ENCODE measurements around the gene RPS6KA5. TPM values are rescaled to one million over a fixed set of nuclear protein-coding genes. Genes with fewer than 3 reads are reported as not detected.

RPS6KA5 gene
- polyA plus RNA-seq, 6 donors from 2014 or later: 21.2 to 33.3 (median 27.8) TPM

GRCh38 chr14:91012045-91012444 lies 48.4 kb downstream of the RPS6KA5 start:
- ATAC-seq (ENCODE audit: low read depth in 2 of 2) (no peak), DNase-seq (no peak)
- Mint-ChIP-seq H3K27ac (no peak overlapping the region), H3K9me3 (peaks cover 0 to 6% (median 0%) of the 10 kb centered on the region in 7 donors), H3K36me3 (no peaks in the 10 kb centered on the region), H3K4me1 (peaks cover 36 to 42% (median 37%) of the 10 kb centered on the region in 3 donors), H3K27me3 (no peaks in the 10 kb centered on the region), H3K4me3 (no peak overlapping the region)

DNA sequence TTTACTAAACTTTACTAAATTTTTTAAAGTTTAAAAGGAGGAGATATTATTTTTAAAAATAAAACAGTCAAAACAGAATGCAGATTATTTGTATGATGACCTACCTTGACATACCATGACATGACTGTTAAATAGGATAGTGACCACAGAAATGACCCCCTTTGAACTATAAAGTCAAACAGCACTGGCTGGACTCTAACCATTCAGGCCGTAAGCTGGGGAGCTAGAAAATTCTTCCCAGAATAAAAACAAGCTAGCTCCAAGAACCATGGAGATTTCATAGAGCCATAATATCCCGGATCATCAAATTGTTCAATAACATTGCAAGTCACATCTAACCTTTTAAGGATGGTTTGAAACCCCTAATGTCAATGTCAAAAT lies 50.3 kb downstream of the RPS6KA5 start:
- Mint-ChIP-seq H3K27me3 (no peaks in the 10 kb centered on the region), H3K27ac (peak overlapping the region in 5 of 6 donors; percentile 53 to 94 (median 82)), H3K4me1 (peaks cover 38 to 52% (median 42%) of the 10 kb centered on the region in 3 donors), H3K4me3 (peak overlapping the region in 6 of 8 donors; percentile 56 to 82 (median 71)), H3K36me3 (no peaks in the 10 kb centered on the region), H3K9me3 (peaks cover 0 to 6% (median 0%) of the 10 kb centered on the region in 7 donors)
- ATAC-seq (ENCODE audit: low read depth in 2 of 2) (no peak), DNase-seq (no peak)

GRCh38 chr14:91009501-91010152 lies 50.8 kb downstream of the RPS6KA5 start:
- H3K4me1 Mint-ChIP-seq: peaks cover 38 to 52% (median 42%) of the 10 kb centered on the region in 3 donors
- peak; percentile 89 for ATAC-seq (ENCODE audit: low read depth in 2 of 2)
- DNase-seq: peak; percentile 86

GRCh38 chr14:91008759-91009409 lies 51.6 kb downstream of the RPS6KA5 start:
- H3K4me1 Mint-ChIP-seq: peaks cover 38 to 52% (median 42%) of the 10 kb centered on the region in 3 donors
- peak overlapping the region in 7 of 8 donors; percentile 48 to 85 (median 68) for H3K4me3 Mint-ChIP-seq
- peak overlapping the region; percentile 77 to 94 (median 86) for H3K27ac Mint-ChIP-seq
- DNase-seq: no peak
- no peaks in the 10 kb centered on the region for H3K27me3 Mint-ChIP-seq
- no peak for ATAC-seq (ENCODE audit: low read depth in 2 of 2)
- peaks cover 0 to 6% (median 0%) of the 10 kb centered on the region in 7 donors for H3K9me3 Mint-ChIP-seq
- no peaks in the 10 kb centered on the region for H3K36me3 Mint-ChIP-seq

More at GRCh38 chr14:91009501-91010152, 50.8 kb downstream of the RPS6KA5 start:
- Mint-ChIP-seq H3K36me3 (no peaks in the 10 kb centered on the region), H3K9me3 (peaks cover 0 to 6% (median 0%) of the 10 kb centered on the region in 7 donors), H3K27ac (peak overlapping the region; percentile 77 to 94 (median 86)), H3K27me3 (no peaks in the 10 kb centered on the region), H3K4me3 (peak overlapping the region; percentile 44 to 85 (median 68))

DNA sequence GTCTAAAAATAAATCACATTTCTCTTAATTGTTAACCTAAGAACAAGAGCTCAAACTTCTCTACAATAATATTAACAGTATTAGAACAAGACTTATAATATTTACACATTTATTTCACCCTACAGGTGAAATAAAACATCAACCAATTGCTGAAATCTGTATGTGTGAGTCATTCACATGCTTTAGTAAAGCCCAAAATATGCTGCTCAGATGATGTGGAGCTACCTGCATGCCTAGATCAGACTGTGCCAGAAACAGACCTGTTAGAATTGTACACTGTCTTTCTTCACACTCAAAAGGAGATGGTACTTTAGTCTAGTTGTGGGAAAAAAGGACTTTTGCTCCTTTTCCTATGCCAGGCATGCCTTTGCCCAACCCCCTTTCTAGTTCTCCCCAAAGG lies 54.7 kb downstream of the RPS6KA5 start:
- Mint-ChIP-seq H3K4me1 (peaks cover 34 to 48% (median 36%) of the 10 kb centered on the region in 3 donors), H3K4me3 (peak overlapping the region in 1 of 8 donors; percentile 29), H3K36me3 (no peaks in the 10 kb centered on the region), H3K9me3 (peaks cover 0 to 3% (median 0%) of the 10 kb centered on the region in 7 donors), H3K27me3 (no peaks in the 10 kb centered on the region), H3K27ac (peak overlapping the region in 1 of 6 donors; percentile 75)
- DNase-seq: no peak
- ATAC-seq (ENCODE audit: low read depth in 2 of 2): no peak

DNA sequence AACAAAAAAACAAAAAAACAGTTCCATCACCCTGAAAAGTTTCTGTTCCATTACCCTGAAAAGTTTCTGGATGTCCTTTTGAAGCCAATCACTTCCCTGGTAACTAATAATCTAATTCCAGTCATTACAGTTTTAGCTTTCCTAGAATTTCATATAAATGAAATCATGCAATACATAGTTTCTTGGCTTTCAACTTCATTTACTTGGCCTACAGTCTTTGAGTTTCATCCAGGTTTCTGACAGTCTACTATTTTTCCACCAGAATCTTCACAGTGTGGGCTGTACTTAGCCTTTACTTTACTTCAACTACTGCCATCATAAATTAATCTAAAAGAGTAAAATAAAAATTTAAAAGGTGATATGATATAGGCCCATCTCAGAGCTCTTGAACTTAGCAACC lies 55.5 kb downstream of the RPS6KA5 start:
- H3K9me3 Mint-ChIP-seq: no peaks in the 10 kb centered on the region
- H3K36me3 Mint-ChIP-seq: no peaks in the 10 kb centered on the region
- H3K27me3 Mint-ChIP-seq: no peaks in the 10 kb centered on the region
- DNase-seq (no peak), ATAC-seq (ENCODE audit: low read depth in 2 of 2) (no peak)
- H3K27ac Mint-ChIP-seq: peak overlapping the region in 2 of 6 donors; percentile 3 to 67
- peaks cover 26 to 41% (median 31%) of the 10 kb centered on the region in 3 donors for H3K4me1 Mint-ChIP-seq
- H3K4me3 Mint-ChIP-seq: no peak overlapping the region

GRCh38 chr14:90999299-90999698 lies 61.1 kb downstream of the RPS6KA5 start:
- no peak for DNase-seq
- H3K27me3 Mint-ChIP-seq: no peaks in the 10 kb centered on the region
- H3K4me3 Mint-ChIP-seq: no peak overlapping the region
- no peak for ATAC-seq (ENCODE audit: low read depth in 2 of 2)
- peaks cover 0 to 6% of the 10 kb centered on the region in 2 donors for H3K36me3 Mint-ChIP-seq
- H3K27ac Mint-ChIP-seq: peak overlapping the region in 4 of 6 donors; percentile 17 to 94 (median 58)
- H3K4me1 Mint-ChIP-seq: peaks cover 16 to 51% (median 24%) of the 10 kb centered on the region in 3 donors
- peaks cover 0 to 6% (median 0%) of the 10 kb centered on the region in 7 donors for H3K9me3 Mint-ChIP-seq

- peaks cover 23 to 60% (median 30%) of the 10 kb centered on the region in 3 donors for H3K4me1 Mint-ChIP-seq
- no peaks in the 10 kb centered on the region for H3K27me3 Mint-ChIP-seq
- peak overlapping the region; percentile 47 to 91 (median 78) for H3K27ac Mint-ChIP-seq
- H3K4me3 Mint-ChIP-seq: peak overlapping the region; percentile 31 to 87 (median 78)
- DNase-seq: peak; percentile 23
- H3K36me3 Mint-ChIP-seq: peaks cover 0 to 16% of the 10 kb centered on the region in 2 donors
- peak; percentile 57 to 67 for ATAC-seq (ENCODE audit: low read depth in 2 of 2)
- peaks cover 0 to 6% (median 2%) of the 10 kb centered on the region in 7 donors for H3K9me3 Mint-ChIP-seq
Observed at GRCh38 chr14:90996967-90997366, 63.5 kb downstream of the RPS6KA5 start.

- Mint-ChIP-seq H3K27ac (peak overlapping the region in 5 of 6 donors; percentile 15 to 89 (median 82)), H3K27me3 (no peaks in the 10 kb centered on the region), H3K9me3 (peaks cover 0 to 6% (median 2%) of the 10 kb centered on the region in 7 donors), H3K36me3 (peaks cover 4 to 16% of the 10 kb centered on the region in 2 donors), H3K4me3 (peak overlapping the region in 6 of 8 donors; percentile 7 to 75 (median 64)), H3K4me1 (peaks cover 28 to 68% (median 37%) of the 10 kb centered on the region in 3 donors)
- DNase-seq: peak; percentile 13
- peak; percentile 56 to 60 for ATAC-seq (ENCODE audit: low read depth in 2 of 2)
Observed at GRCh38 chr14:90995785-90996184, 64.7 kb downstream of the RPS6KA5 start.

DNA sequence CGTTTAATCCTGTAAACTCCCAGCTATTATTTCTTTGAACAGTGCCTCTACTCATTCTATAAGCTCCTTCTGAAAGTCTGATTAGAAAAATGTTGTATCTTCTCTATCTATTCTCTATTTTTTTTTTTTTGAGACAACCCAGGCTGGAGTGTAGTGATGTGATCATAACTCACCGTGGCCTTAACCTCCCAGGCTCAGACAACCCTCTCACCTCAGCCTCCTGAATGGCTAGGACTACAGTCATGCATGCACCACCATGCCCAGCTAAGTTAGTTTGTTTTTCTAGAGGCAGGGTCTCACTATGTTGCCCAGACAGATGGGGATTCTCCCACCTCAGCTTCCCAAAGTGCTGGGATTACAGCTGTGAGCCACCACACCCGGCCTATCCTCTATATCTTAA lies 66.6 kb downstream of the RPS6KA5 start:
- Mint-ChIP-seq H3K27me3 (no peaks in the 10 kb centered on the region), H3K4me3 (no peak overlapping the region), H3K36me3 (peaks cover 8 to 14% of the 10 kb centered on the region in 2 donors), H3K9me3 (peaks cover 0 to 6% (median 2%) of the 10 kb centered on the region in 7 donors), H3K27ac (peak overlapping the region in 5 of 6 donors; percentile 34 to 87 (median 77)), H3K4me1 (peaks cover 35 to 63% (median 37%) of the 10 kb centered on the region in 3 donors)
- DNase-seq (no peak), ATAC-seq (ENCODE audit: low read depth in 2 of 2) (no peak)

GRCh38 chr14:90991690-90992443 lies 68.6 kb downstream of the RPS6KA5 start:
- peaks cover 0 to 2% (median 0%) of the 10 kb centered on the region in 7 donors for H3K9me3 Mint-ChIP-seq
- peak overlapping the region in 1 of 8 donors; percentile 73 for H3K4me3 Mint-ChIP-seq
- peak overlapping the region in 4 of 6 donors; percentile 1 to 57 (median 24) for H3K27ac Mint-ChIP-seq
- H3K27me3 Mint-ChIP-seq: no peaks in the 10 kb centered on the region
- DNase-seq: no peak
- peaks cover 22 to 45% (median 30%) of the 10 kb centered on the region in 3 donors for H3K4me1 Mint-ChIP-seq
- H3K36me3 Mint-ChIP-seq: peaks cover 8 to 14% of the 10 kb centered on the region in 2 donors
- no peak for ATAC-seq (ENCODE audit: low read depth in 2 of 2)

DNA sequence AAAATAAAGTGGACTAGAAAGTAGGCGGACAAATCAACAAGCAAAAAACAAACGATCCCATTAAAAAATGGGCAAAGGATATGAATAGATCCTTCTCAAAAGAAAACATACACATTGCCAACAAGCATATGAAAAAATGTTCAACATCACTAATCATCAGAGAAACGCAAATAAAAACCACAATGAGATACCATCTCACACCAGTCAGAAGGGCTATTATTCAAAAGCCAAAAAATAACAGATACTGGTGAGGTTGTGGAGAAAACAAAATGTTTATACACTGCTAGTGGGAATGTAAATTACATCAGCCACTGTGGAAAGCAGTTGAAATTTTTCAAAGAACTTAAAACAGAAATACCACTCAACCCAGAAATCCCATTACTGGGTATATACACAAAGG lies 70.3 kb downstream of the RPS6KA5 start:
- Mint-ChIP-seq H3K4me1 (peaks cover 30 to 50% (median 37%) of the 10 kb centered on the region in 3 donors), H3K27me3 (no peaks in the 10 kb centered on the region), H3K9me3 (peaks cover 0 to 2% (median 0%) of the 10 kb centered on the region in 7 donors), H3K27ac (peak overlapping the region in 1 of 6 donors; percentile 41), H3K36me3 (peaks cover 8 to 14% of the 10 kb centered on the region in 2 donors), H3K4me3 (no peak overlapping the region)
- ATAC-seq (ENCODE audit: low read depth in 2 of 2): no peak
- DNase-seq: no peak

- Mint-ChIP-seq H3K4me3 (no peak overlapping the region), H3K36me3 (peaks cover 5 to 8% of the 10 kb centered on the region in 2 donors), H3K27me3 (no peaks in the 10 kb centered on the region), H3K27ac (peak overlapping the region in 2 of 6 donors; percentile 17 to 23), H3K9me3 (no peaks in the 10 kb centered on the region), H3K4me1 (peaks cover 23 to 37% (median 35%) of the 10 kb centered on the region in 3 donors)
- ATAC-seq (ENCODE audit: low read depth in 2 of 2): no peak
- DNase-seq: no peak
Observed at GRCh38 chr14:90987140-90987539, 73.3 kb downstream of the RPS6KA5 start.

Measured in naive B cell (primary cell).